ENCODE results near the gene USP48.

Gene USP48

DNA sequence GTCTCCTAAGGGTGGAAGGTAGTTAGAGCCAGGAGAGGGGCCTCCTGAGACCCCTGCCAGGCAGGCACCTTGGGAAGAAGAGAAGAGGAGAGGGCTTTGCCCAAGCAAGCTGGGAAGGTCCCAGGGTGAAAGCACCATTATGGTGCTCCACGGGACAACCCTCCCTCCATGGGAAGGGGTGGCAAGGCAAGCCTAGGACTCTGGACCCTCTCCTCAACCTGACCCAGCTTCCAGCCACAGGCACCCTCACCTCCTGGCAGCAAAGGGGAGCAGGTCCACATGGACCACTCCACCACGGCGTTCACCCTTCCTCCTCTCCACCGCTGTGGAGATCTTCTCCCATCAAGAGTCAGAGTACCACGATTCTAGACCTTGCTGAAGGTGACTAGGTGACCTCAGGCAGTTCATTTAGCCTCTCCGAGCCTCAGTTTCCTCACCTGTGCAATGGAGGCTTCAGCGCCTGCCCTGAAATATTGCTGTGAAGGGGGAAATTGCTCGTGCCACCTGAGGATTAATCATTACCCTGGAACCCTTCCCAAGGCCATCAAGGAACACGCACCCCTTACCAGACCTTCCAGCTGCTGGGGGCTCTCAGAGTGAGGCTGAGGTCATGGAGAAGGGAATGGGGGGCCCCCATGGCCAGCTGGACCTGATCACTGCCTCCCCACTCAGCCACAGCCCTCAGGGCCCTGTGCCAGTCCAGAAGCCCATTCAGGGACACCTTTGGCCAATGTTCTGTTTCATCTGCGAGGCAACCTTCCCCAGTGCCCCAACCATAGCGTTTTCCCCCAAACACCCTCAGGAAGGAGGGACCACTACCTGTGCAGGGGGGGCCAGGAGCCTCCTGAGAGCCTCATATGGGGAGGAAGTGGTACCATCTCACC is 115.4 kb downstream of the USP48 start:
- no peak for DNase-seq

DNA sequence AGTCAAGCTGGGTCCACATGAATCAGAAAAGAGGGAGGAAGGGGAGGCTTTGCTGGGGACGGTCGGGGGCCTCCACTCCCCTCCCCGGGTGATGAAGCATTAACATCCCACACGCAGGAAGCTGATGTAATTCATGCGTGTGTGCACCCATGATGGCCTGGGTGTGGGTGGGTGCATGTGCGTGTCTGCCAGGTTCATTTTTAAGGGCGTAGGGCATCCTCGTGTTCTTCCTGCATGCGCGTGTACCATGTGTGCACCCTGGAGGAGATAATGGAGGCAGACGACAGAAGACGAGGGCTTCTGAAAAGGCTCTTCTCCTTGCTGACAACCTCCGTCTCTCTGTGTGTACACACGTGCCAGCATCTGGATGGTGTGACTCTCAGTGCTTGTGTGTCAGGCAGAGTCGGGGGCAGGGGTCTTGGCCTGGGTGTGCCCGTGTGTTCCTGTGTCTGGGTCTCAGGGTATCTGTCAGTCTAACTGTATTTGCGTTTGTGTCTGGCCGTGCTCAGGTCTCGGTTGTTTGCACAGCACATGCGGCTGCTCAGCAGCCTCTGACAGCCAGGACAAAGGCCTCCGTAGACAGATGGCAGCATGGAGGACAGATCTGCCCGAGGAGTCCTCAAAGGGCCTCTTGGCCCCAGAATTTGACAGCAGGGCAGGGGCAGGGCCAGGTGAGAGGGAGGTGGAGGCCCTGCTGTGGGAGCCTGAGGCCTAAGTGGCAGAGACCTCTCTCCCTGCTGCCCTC is 116.2 kb downstream of the USP48 start:
- DNase-seq: no peak

DNA sequence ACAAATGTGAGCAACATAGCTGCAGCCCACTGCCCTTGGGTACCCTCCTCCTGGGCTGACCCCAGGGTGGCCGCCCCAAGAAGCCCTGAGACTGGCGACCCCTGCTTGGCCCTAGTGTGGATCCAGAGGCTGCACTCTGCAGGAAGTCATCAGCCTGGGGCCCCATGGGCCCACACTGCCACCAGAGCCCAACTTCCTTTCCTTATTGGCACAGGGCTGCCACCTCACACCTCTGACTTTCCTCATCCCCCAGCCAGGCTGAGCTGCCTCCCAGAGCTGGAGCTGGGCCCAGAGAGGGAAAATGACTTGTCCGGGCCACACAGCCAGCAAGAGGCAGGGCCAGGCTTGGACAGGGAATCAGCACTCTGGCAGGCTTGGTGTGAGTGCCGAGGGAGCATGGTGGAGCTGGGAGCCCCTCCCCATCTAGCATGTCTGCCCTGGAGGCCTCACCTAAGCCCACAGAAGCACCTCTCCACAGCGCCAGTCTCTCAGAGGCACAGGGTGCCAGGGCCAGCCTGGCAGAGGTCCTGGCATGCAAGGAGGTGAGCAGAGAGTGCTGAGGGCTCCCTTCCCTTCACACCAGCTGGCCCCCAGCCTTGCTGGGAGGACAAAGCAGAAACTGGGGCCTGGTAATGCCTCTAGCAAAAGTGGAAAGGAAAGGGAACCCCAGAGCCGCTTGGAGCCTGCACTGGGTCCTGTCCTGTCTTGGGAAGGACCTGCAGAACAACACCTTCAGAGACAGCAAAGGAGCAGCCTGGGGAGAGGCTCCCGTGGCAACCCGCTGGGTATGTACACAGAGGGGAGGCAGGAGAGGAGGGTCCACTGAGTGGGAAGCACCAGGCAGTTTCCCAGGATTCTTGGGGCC is 117.0 kb downstream of the USP48 start:
- no peak for DNase-seq

GRCh38 chr1:21664806-21665588 is 118.0 kb downstream of the USP48 start:
- DNase-seq: no peak

GRCh38 chr1:21663951-21664805 is 118.8 kb downstream of the USP48 start:
- no peak for DNase-seq

- DNase-seq: no peak
Measured at GRCh38 chr1:21663248-21663950, 119.5 kb downstream of the USP48 start.

- no peak for DNase-seq
Measured at GRCh38 chr1:21662426-21663247, 120.3 kb downstream of the USP48 start.

DNA sequence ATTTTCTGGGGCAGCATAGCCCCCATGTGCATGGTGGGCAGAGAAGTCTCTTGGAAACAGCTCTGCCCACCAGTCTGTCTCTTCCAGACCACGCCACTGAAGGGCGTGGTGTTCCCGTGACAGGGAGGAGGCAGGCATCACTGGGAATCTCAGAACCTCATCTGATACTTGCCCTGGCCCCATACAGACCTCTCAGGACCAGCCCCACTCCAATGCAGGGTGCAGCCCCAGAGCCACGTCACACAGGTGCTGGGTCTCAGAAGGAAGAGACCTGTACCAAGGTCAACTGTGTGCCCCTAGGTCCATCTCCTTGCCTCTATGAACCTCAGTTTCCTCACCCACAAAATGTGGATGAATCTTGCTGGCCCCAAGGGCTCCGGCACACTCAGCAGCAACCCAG is 121.1 kb downstream of the USP48 start:
- DNase-seq: no peak

GRCh38 chr1:21659924-21660326 is 123.0 kb downstream of the USP48 start:
- DNase-seq: no peak

- peak; percentile 65 for DNase-seq
Measured at GRCh38 chr1:21659099-21659923, 123.6 kb downstream of the USP48 start.

GRCh38 chr1:21657456-21658190 is 125.3 kb downstream of the USP48 start:
- no peak for DNase-seq

GRCh38 chr1:21655748-21656147 is 127.2 kb downstream of the USP48 start:
- DNase-seq: no peak

- DNase-seq: no peak
Measured at GRCh38 chr1:21655259-21655658, 127.7 kb downstream of the USP48 start.

DNA sequence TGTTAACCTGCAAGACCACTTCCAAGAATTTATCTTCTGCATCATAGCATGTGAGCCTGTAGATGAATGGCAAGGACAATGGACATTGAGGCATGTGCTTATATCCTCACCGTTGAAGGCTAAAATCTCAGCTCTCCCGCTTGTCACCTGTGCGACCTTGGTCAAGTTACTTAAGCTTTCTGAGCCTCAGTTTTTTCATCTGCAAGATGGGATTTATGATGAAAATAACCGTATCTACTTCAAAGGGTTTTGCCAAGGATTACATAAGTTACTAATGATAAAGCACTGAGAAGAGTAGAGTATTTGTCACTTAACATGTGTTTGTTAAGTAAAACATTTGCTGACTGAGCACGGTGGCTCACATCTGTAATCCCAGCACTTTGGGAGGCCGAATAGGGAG is 128.7 kb downstream of the USP48 start:
- DNase-seq: no peak

DNA sequence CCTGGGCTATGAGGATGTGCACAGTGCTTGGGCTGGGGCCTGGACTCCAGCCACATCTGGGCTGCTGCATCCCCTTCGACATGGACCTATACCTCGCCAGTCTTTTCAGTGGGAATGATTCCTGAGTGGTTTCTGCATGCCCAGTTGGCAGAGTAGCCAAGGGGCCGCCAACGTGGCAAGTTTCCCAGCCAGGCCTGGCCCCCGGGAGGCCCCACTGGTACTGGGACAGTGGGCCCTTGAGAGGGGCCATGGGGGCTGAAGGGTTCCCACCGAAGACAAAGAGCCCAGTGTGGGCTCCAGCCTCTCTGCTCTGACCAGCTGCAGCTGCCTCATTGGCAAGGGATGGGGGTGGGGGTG is 129.2 kb downstream of the USP48 start:
- no peak for DNase-seq

- no peak for DNase-seq
Measured at GRCh38 chr1:21652937-21653743, 129.8 kb downstream of the USP48 start.

Measured in activated CD4-positive, alpha-beta T cell treated with anti-CD3 and anti-CD28 coated beads, Interleukin-10, Interleukin-2, amounts not matched to agents 100 ng/mL and 50 ng/mL, durations not matched to agents 16 hours and 8 hours (primary cell).